WTC11 (cell line): ENCODE measurements around the gene EIF1AD. TPM values are rescaled to one million over a fixed set of nuclear protein-coding genes. Genes with fewer than 3 reads are reported as not detected.

Source experiments
- ATAC-seq: fragments of 200-7000 bp; cut with Tn5 transposase; 2 replicates; pipeline ENCODE4 v1.10.0; 2021; ENCODE audit warnings: mild to moderate bottlenecking, moderate library complexity
- CTCF ChIA-PET: fragments of 300-600 bp; sonication (Branson Sonifier 250); formaldehyde crosslinking; loops from one replicate; lab custom pipeline; 2021; ENCODE audit warnings: antibody characterized with exemption; lab: Charles Lee
- POLR2A ChIA-PET: fragments of 350-600 bp; sonication (Branson Sonifier 250); formaldehyde crosslinking; loops from one replicate; lab custom pipeline; 2021; ENCODE audit warnings: antibody characterized with exemption; lab: Charles Lee
- DNase-seq: peaks from one replicate; pipeline ENCODE4 v3.0.0; 2021; ENCODE audit warnings: low spot score
- H3K27ac Mint-ChIP-seq: 2 replicates; pipeline ENCODE4 v1.8.0; 2021; ENCODE audit warnings: mixed read lengths
- H3K27me3 Mint-ChIP-seq: 2 replicates; pipeline ENCODE4 v1.8.0; 2021; ENCODE audit warnings: low read depth, mild to moderate bottlenecking, moderate library complexity, mixed read lengths
- H3K36me3 Mint-ChIP-seq: 2 replicates; pipeline ENCODE4 v1.8.0; 2021; ENCODE audit warnings: mixed read lengths
- H3K4me1 Mint-ChIP-seq: 2 replicates; pipeline ENCODE4 v1.8.0; 2022; ENCODE audit warnings: mixed read lengths
- H3K4me3 Mint-ChIP-seq: 2 replicates; pipeline ENCODE4 v1.8.0; 2021; ENCODE audit warnings: mild to moderate bottlenecking, moderate library complexity, mixed read lengths
- H3K9me3 Mint-ChIP-seq: 2 replicates; pipeline ENCODE4 v1.8.0; 2021; ENCODE audit warnings: mixed read lengths
- ATF1 ChIP-seq: sonication (generic); formaldehyde crosslinking; IDR thresholded peaks from 2 replicates; pipeline ENCODE4 v1.8.1; 2023; ENCODE audit warnings: mild to moderate bottlenecking, moderate library complexity, missing genetic modification reagents
- CREB1 ChIP-seq: sonication (generic); formaldehyde crosslinking; IDR thresholded peaks from 2 replicates; pipeline ENCODE4 v1.8.0; 2023; ENCODE audit warnings: mild to moderate bottlenecking, missing genetic modification reagents
- ESRRA ChIP-seq: sonication (generic); formaldehyde crosslinking; IDR thresholded peaks from 2 replicates; pipeline ENCODE4 v1.8.1; 2022; ENCODE audit warnings: mild to moderate bottlenecking, missing genetic modification reagents, borderline replicate concordance
- NFYB ChIP-seq: sonication (generic); formaldehyde crosslinking; conservative IDR thresholded peaks from 2 replicates; pipeline ENCODE4 v1.8.0; 2022; ENCODE audit warnings: low read depth, missing genetic modification reagents
- NR1H2 ChIP-seq: sonication (generic); formaldehyde crosslinking; IDR thresholded peaks from 2 replicates; pipeline ENCODE4 v1.9.0; 2021; ENCODE audit warnings: mild to moderate bottlenecking, moderate library complexity, missing genetic modification reagents
- NR2C2 ChIP-seq: sonication (generic); formaldehyde crosslinking; IDR thresholded peaks from 2 replicates; pipeline ENCODE4 v1.8.0; 2022; ENCODE audit warnings: mild to moderate bottlenecking, missing genetic modification reagents
- NR3C1 ChIP-seq: sonication (generic); formaldehyde crosslinking; conservative IDR thresholded peaks from 2 replicates; pipeline ENCODE4 v1.8.1; 2023; ENCODE audit warnings: low read depth, mild to moderate bottlenecking, missing genetic modification reagents
- RELA ChIP-seq: sonication (generic); formaldehyde crosslinking; IDR thresholded peaks from 2 replicates; pipeline ENCODE4 v1.8.1; 2022; ENCODE audit warnings: missing genetic modification reagents, mild to moderate bottlenecking, borderline replicate concordance
- RORB ChIP-seq: fragments of 250-450 bp; sonication (Bioruptor Pico); IDR thresholded peaks from 2 replicates; pipeline ENCODE4 v1.9.0; 2021; ENCODE audit warnings: mild to moderate bottlenecking
- SMAD4 ChIP-seq: sonication (generic); formaldehyde crosslinking; IDR thresholded peaks from 2 replicates; pipeline ENCODE4 v1.8.0; 2022; ENCODE audit warnings: mild to moderate bottlenecking, missing genetic modification reagents
- TEAD4 ChIP-seq: sonication (generic); formaldehyde crosslinking; IDR thresholded peaks from 2 replicates; pipeline ENCODE4 v1.8.0; 2022; ENCODE audit warnings: mild to moderate bottlenecking, missing genetic modification reagents
- ZNF121 ChIP-seq: sonication (generic); formaldehyde crosslinking; IDR thresholded peaks from 2 replicates; pipeline ENCODE4 v1.8.0; 2023; ENCODE audit warnings: missing genetic modification reagents
- ZNF219 ChIP-seq: sonication (generic); formaldehyde crosslinking; IDR thresholded peaks from 2 replicates; pipeline ENCODE4 v1.8.0; 2023; ENCODE audit warnings: missing genetic modification reagents, mild to moderate bottlenecking, borderline replicate concordance
- ZNF396 ChIP-seq: fragments of 250-450 bp; sonication (Bioruptor Pico); IDR thresholded peaks from 2 replicates; pipeline ENCODE4 v1.8.0; 2021; ENCODE audit warnings: mild to moderate bottlenecking, moderate library complexity, borderline replicate concordance
- ZNF416 ChIP-seq: fragments of 250-450 bp; sonication (Bioruptor Pico); IDR thresholded peaks from 2 replicates; pipeline ENCODE4 v1.9.0; 2021; ENCODE audit warnings: mild to moderate bottlenecking, inconsistent platforms
- ZNF671 ChIP-seq: fragments of 250-450 bp; sonication (Bioruptor Pico); IDR thresholded peaks from 2 replicates; pipeline ENCODE4 v1.8.0; 2021; ENCODE audit warnings: mild to moderate bottlenecking
- total RNA-seq: library from RNA; stranded (reverse); gene quantifications from 3 replicates; pipeline ENCODE4 v1.2.3, GENCODE V29; 2021
- TF ChIP-seq, protein P1 (sequence below): sonication (generic); formaldehyde crosslinking; IDR thresholded peaks from 2 replicates; pipeline ENCODE4 v1.8.0; 2022; ENCODE audit warnings: mild to moderate bottlenecking, missing genetic modification reagents
- TF ChIP-seq, protein P2 (sequence below): fragments of 250-450 bp; sonication (Bioruptor Pico); IDR thresholded peaks from 2 replicates; pipeline ENCODE4 v1.9.0; 2021; ENCODE audit warnings: moderate library complexity, mild to moderate bottlenecking, inconsistent platforms, borderline replicate concordance
- TF ChIP-seq, protein P3 (sequence below): sonication (generic); formaldehyde crosslinking; IDR thresholded peaks from 2 replicates; pipeline ENCODE4 v1.8.1; 2023; ENCODE audit warnings: mild to moderate bottlenecking, missing genetic modification reagents
- TF ChIP-seq, protein P4 (sequence below): sonication (generic); formaldehyde crosslinking; IDR thresholded peaks from 2 replicates; pipeline ENCODE4 v1.8.0; 2022; ENCODE audit warnings: mild to moderate bottlenecking, missing genetic modification reagents
- TF ChIP-seq, protein P5 (sequence below): sonication (generic); formaldehyde crosslinking; IDR thresholded peaks from 2 replicates; pipeline ENCODE4 v1.8.1; 2023; ENCODE audit warnings: mild to moderate bottlenecking, moderate library complexity, missing genetic modification reagents
- TF ChIP-seq, protein P6 (sequence below): sonication (generic); formaldehyde crosslinking; IDR thresholded peaks from 2 replicates; pipeline ENCODE4 v1.8.0; 2023; ENCODE audit warnings: missing genetic modification reagents

EIF1AD gene
- total RNA-seq, 1 experiment from 2014 or later = 37.6 TPM

DNA sequence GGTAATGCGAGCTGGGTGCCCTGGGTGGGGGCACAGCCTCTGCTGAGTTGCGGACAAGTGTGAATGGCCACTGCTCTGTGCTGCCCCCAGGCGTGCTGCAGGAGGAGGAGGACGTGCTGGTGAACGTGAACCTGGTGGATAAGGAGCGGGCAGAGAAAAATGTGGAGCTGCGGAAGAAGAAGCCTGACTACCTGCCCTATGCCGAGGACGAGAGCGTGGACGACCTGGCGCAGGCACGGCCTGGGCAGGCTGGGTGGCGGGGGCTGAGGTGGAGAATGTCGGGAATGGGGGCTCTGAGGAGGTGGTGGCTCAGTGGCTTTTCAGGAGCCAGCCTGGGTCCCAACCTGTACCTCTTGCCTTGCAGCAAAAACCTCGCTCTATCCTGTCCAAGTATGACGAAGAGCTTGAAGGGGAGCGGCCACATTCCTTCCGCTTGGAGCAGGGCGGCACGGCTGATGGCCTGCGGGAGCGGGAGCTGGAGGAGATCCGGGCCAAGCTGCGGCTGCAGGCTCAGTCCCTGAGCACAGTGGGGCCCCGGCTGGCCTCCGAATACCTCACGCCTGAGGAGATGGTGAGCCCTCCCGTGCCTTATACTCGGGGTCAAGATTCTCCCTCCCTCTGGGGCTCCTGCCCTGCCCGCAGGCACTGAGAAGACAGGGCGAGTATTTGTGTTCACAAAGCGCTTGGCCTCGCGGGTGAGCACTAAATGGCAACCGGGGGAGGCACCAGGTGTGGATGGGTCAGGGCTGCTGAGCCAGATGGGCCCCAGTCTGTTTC, 35.8 kb downstream of the EIF1AD start:
- DNase-seq = no peak
- H3K4me1 Mint-ChIP-seq = peaks cover 16% of the 10 kb centered on the region
- H3K9me3 Mint-ChIP-seq = no peaks in the 10 kb centered on the region
- peaks cover 54% of the 10 kb centered on the region for H3K36me3 Mint-ChIP-seq
- TF ChIP-seq NR1H2 (CRISPR knock-in tag) = no peak
- TF ChIP-seq ESRRA (CRISPR knock-in tag) = no peak
- ChIA-PET POLR2A (interaction anchor here (0.5 kb wide), 1 partner anchor 36 kb away, joined by 3 read pairs; the partner anchor contains the start of genes BANF1 and EIF1AD), CTCF (interaction anchor here (0.8 kb wide), 3 partner anchors 11 to 82 kb away, joined by 3 to 5 read pairs (median 5); partner anchors contain the start of gene FIBP)
- H3K27ac Mint-ChIP-seq = no peak overlapping the region
- no peak for ATAC-seq
- H3K27me3 Mint-ChIP-seq = no peaks in the 10 kb centered on the region
- H3K4me3 Mint-ChIP-seq = no peak overlapping the region

DNA sequence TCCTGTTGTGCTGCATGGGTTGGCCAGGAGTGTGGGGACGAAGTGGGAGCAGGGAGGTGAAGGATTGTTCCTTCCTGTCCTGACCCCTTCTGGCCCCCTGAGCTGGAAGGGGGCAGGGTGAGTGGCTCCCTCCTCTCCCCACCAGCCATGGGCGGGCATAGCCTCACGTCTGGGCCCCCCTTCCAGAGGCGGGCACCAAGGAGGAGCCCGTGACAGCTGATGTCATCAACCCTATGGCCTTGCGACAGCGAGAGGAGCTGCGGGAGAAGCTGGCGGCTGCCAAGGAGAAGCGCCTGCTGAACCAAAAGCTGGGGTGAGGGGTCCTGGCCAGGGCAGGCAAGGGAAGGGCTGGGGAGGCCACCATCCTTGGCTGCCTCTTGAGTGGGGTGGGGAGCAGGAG, 37.1 kb downstream of the EIF1AD start:
- ChIA-PET CTCF (interaction anchor here (1.3 kb wide), 1 partner anchor 24 kb away, joined by 4 read pairs; no protein-coding TSS in a partner anchor), POLR2A (no interaction called here)
- Mint-ChIP-seq H3K27me3 (no peaks in the 10 kb centered on the region), H3K4me3 (no peak overlapping the region), H3K4me1 (peaks cover 10% of the 10 kb centered on the region), H3K36me3 (peaks cover 47% of the 10 kb centered on the region), H3K27ac (no peak overlapping the region), H3K9me3 (no peaks in the 10 kb centered on the region)
- DNase-seq (no peak), ATAC-seq (no peak)
- no peak for TF ChIP-seq ZNF396 (CRISPR knock-in tag)
- TF ChIP-seq NR3C1 (CRISPR knock-in tag) = no peak
- TF ChIP-seq TEAD4 (CRISPR knock-in tag) = no peak
- TF ChIP-seq, protein P1, sequence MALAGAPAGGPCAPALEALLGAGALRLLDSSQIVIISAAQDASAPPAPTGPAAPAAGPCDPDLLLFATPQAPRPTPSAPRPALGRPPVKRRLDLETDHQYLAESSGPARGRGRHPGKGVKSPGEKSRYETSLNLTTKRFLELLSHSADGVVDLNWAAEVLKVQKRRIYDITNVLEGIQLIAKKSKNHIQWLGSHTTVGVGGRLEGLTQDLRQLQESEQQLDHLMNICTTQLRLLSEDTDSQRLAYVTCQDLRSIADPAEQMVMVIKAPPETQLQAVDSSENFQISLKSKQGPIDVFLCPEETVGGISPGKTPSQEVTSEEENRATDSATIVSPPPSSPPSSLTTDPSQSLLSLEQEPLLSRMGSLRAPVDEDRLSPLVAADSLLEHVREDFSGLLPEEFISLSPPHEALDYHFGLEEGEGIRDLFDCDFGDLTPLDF (CRISPR knock-in tag) = no peak
- no peak for TF ChIP-seq ZNF121 (CRISPR knock-in tag)
- TF ChIP-seq SMAD4 (CRISPR knock-in tag) = no peak
- TF ChIP-seq, protein P2, sequence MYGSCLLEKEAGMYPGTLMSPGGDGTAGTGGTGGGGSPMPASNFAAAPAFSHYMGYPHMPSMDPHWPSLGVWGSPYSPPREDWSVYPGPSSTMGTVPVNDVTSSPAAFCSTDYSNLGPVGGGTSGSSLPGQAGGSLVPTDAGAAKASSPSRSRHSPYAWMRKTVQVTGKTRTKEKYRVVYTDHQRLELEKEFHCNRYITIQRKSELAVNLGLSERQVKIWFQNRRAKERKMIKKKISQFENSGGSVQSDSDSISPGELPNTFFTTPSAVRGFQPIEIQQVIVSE (CRISPR knock-in tag) = no peak
- TF ChIP-seq ZNF416 (CRISPR knock-in tag) = no peak
- TF ChIP-seq NR2C2 = no peak
- TF ChIP-seq, protein P3, sequence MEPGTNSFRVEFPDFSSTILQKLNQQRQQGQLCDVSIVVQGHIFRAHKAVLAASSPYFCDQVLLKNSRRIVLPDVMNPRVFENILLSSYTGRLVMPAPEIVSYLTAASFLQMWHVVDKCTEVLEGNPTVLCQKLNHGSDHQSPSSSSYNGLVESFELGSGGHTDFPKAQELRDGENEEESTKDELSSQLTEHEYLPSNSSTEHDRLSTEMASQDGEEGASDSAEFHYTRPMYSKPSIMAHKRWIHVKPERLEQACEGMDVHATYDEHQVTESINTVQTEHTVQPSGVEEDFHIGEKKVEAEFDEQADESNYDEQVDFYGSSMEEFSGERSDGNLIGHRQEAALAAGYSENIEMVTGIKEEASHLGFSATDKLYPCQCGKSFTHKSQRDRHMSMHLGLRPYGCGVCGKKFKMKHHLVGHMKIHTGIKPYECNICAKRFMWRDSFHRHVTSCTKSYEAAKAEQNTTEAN = no peak
- no peak for TF ChIP-seq ATF1
- no peak for TF ChIP-seq CREB1 (CRISPR knock-in tag)
- TF ChIP-seq ZNF671 (CRISPR knock-in tag) = no peak
- TF ChIP-seq, protein P4, sequence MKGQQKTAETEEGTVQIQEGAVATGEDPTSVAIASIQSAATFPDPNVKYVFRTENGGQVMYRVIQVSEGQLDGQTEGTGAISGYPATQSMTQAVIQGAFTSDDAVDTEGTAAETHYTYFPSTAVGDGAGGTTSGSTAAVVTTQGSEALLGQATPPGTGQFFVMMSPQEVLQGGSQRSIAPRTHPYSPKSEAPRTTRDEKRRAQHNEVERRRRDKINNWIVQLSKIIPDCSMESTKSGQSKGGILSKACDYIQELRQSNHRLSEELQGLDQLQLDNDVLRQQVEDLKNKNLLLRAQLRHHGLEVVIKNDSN (CRISPR knock-in tag) = no peak
- TF ChIP-seq ZNF219 = no peak
- TF ChIP-seq RORB (CRISPR knock-in tag) = no peak

DNA sequence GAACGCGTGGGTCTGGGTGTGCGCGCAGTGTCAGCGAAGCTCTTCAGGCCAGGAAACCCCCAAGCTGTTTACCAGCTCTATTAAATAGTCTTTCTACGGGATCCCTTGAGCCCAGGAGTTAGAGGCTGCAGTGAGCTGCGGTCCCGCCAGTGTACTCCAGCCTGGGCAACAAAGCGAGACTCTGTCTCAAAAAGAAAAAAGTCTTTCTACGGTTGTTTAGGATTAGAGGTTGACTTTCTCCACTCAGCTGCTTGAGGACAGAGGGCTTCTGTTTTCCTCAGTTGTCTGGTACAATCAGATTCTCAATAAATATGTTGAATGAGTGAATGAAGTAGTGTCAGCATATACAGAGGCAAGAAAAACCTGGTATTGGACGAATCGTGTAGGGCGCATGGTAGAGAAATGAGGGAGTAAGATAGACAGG, 39.8 kb downstream of the EIF1AD start:
- DNase-seq (no peak), ATAC-seq (no peak)
- Mint-ChIP-seq H3K27me3 (peaks cover 3% of the 10 kb centered on the region; the same call in 1 of the 2 replicates), H3K4me1 (peaks cover 21% of the 10 kb centered on the region), H3K36me3 (peaks cover 30% of the 10 kb centered on the region), H3K4me3 (peak overlapping the region; percentile 91), H3K9me3 (no peaks in the 10 kb centered on the region), H3K27ac (peak overlapping the region; percentile 70)
- ChIA-PET CTCF (interaction anchor here (0.6 to 0.8 kb wide), 2 partner anchors 30 to 74 kb away, joined by 3 read pairs; partner anchors contain the start of gene FIBP), POLR2A (no interaction called here)
- TF ChIP-seq, protein P5, sequence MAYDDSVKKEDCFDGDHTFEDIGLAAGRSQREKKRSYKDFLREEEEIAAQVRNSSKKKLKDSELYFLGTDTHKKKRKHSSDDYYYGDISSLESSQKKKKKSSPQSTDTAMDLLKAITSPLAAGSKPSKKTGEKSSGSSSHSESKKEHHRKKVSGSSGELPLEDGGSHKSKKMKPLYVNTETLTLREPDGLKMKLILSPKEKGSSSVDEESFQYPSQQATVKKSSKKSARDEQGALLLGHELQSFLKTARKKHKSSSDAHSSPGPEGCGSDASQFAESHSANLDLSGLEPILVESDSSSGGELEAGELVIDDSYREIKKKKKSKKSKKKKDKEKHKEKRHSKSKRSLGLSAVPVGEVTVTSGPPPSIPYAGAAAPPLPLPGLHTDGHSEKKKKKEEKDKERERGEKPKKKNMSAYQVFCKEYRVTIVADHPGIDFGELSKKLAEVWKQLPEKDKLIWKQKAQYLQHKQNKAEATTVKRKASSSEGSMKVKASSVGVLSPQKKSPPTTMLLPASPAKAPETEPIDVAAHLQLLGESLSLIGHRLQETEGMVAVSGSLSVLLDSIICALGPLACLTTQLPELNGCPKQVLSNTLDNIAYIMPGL (CRISPR knock-in tag) = no peak
- TF ChIP-seq, protein P6, sequence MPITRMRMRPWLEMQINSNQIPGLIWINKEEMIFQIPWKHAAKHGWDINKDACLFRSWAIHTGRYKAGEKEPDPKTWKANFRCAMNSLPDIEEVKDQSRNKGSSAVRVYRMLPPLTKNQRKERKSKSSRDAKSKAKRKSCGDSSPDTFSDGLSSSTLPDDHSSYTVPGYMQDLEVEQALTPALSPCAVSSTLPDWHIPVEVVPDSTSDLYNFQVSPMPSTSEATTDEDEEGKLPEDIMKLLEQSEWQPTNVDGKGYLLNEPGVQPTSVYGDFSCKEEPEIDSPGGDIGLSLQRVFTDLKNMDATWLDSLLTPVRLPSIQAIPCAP (CRISPR knock-in tag) = no peak
- TF ChIP-seq NFYB = no peak
- TF ChIP-seq, protein P2 (CRISPR knock-in tag) = no peak
- no peak for TF ChIP-seq RELA (CRISPR knock-in tag)
